ENCODE data around the gene PTDSS2. TPM values are rescaled to one million over a fixed set of nuclear protein-coding genes. Genes with fewer than 3 reads are reported as not detected.
"Not testable (repeated sequence)": the region's sequence is repeated elsewhere in the genome, so short reads cannot be mapped to it uniquely, and the experiment has no call there.

PTDSS2 gene
- total RNA-seq, 2 donors from 2014 or later = 16.3 to 16.7 TPM

- DNase-seq (ENCODE audit: low spot score) = no peak
- intact Hi-C loops (cut with DNase I) = no loop called here
Measured at GRCh38 chr11:412641-413119, 37.4 kb upstream of the PTDSS2 start.

GRCh38 chr11:413120-414081 is 36.7 kb upstream of the PTDSS2 start:
- intact Hi-C loops (cut with DNase I) = no loop called here
- no peak for DNase-seq (ENCODE audit: low spot score)

GRCh38 chr11:414318-414857 is 35.7 kb upstream of the PTDSS2 start:
- no peak for DNase-seq (ENCODE audit: low spot score)
- intact Hi-C loops (cut with DNase I) = no loop called here

GRCh38 chr11:415640-416041 is 34.4 kb upstream of the PTDSS2 start:
- DNase-seq (ENCODE audit: low spot score) = no peak
- intact Hi-C loops (cut with DNase I) = no loop called here

- no peak for DNase-seq (ENCODE audit: low spot score)
- intact Hi-C loops (cut with DNase I) = no loop called here
Measured at GRCh38 chr11:416051-416756, 33.9 kb upstream of the PTDSS2 start.

GRCh38 chr11:416757-417621 is 33.1 kb upstream of the PTDSS2 start:
- no peak for DNase-seq (ENCODE audit: low spot score)
- intact Hi-C loops (cut with DNase I) = no loop called here

- DNase-seq (ENCODE audit: low spot score) = no peak
- intact Hi-C loops (cut with DNase I) = no loop called here
Measured at GRCh38 chr11:417652-418342, 32.3 kb upstream of the PTDSS2 start.

GRCh38 chr11:418343-419247 is 31.5 kb upstream of the PTDSS2 start:
- no peak for DNase-seq (ENCODE audit: low spot score)
- intact Hi-C loops (cut with DNase I) = no loop called here

- DNase-seq (ENCODE audit: low spot score) = no peak
- intact Hi-C loops (cut with DNase I) = no loop called here
Measured at GRCh38 chr11:419248-420005, 30.7 kb upstream of the PTDSS2 start.

- DNase-seq (ENCODE audit: low spot score) = no peak
Measured at GRCh38 chr11:420054-420910, 29.8 kb upstream of the PTDSS2 start.

GRCh38 chr11:420911-421321 is 29.2 kb upstream of the PTDSS2 start:
- no peak for DNase-seq (ENCODE audit: low spot score)
- intact Hi-C loops (cut with DNase I) = no loop called here

More at GRCh38 chr11:420054-420910, 29.8 kb upstream of the PTDSS2 start:
- intact Hi-C loops (cut with DNase I) = no loop called here

- no peak for DNase-seq (ENCODE audit: low spot score)
Measured at GRCh38 chr11:422249-422656, 27.8 kb upstream of the PTDSS2 start.

GRCh38 chr11:424232-424631 is 25.8 kb upstream of the PTDSS2 start:
- intact Hi-C loops (cut with DNase I) = no loop called here

More at GRCh38 chr11:422249-422656, 27.8 kb upstream of the PTDSS2 start:
- intact Hi-C loops (cut with DNase I) = no loop called here

GRCh38 chr11:424766-425165 is 25.3 kb upstream of the PTDSS2 start:
- DNase-seq (ENCODE audit: low spot score); intact Hi-C loops (cut with DNase I): not testable (repeated sequence)

More at GRCh38 chr11:424232-424631, 25.8 kb upstream of the PTDSS2 start:
- DNase-seq (ENCODE audit: low spot score) = no peak

GRCh38 chr11:425301-425700 is 24.8 kb upstream of the PTDSS2 start:
- intact Hi-C loops (cut with DNase I) = no loop called here

GRCh38 chr11:426851-427250 is 23.2 kb upstream of the PTDSS2 start:
- intact Hi-C loops (cut with DNase I) = no loop called here
- no peak for DNase-seq (ENCODE audit: low spot score)

More at GRCh38 chr11:425301-425700, 24.8 kb upstream of the PTDSS2 start:
- no peak for DNase-seq (ENCODE audit: low spot score)

All from posterior vena cava (tissue), 2 donors.